Epithelial cell of esophagus (primary cell): ENCODE data around the gene SLC1A1.
"Not testable (repeated sequence)": the region's sequence is repeated elsewhere in the genome, so short reads cannot be mapped to it uniquely, and the experiment has no call there.

ENCODE experiments used
- DNase-seq: peaks from one replicate; pipeline ENCODE4 v3.0.0; 2010; ENCODE audit warnings: low read depth
- H3K4me3 ChIP-seq: 2 replicates; pipeline ENCODE4 v1.5.1; 2011; ENCODE audit warnings: mild to moderate bottlenecking, low read length, control low read depth
- CTCF ChIP-seq: IDR thresholded peaks from 2 replicates; pipeline ENCODE4 v1.5.1; 2011; ENCODE audit warnings: low read depth, mild to moderate bottlenecking, low read length, control low read depth, inconsistent platforms; ENCODE audit not compliant: insufficient read depth; ENCODE audit errors: missing control alignments

SLC1A1 gene

GRCh38 chr9:4540425-4540824, 50.2 kb downstream of the SLC1A1 start:
- TF ChIP-seq CTCF, result no peak
- H3K4me3 ChIP-seq, result no peak overlapping the region
- DNase-seq, result no peak

- TF ChIP-seq CTCF, result no peak
- no peak overlapping the region for H3K4me3 ChIP-seq
- DNase-seq, result no peak
Measured at GRCh38 chr9:4541281-4541680, 51.0 kb downstream of the SLC1A1 start.

- H3K4me3 ChIP-seq, result no peak overlapping the region
- DNase-seq, result no peak
- TF ChIP-seq CTCF, result no peak
Measured at GRCh38 chr9:4541856-4542255, 51.6 kb downstream of the SLC1A1 start.

- not testable (repeated sequence) for H3K4me3 ChIP-seq, DNase-seq
Measured at GRCh38 chr9:4544714-4545113, 54.4 kb downstream of the SLC1A1 start.

GRCh38 chr9:4547016-4547415, 56.7 kb downstream of the SLC1A1 start:
- H3K4me3 ChIP-seq, result no peak overlapping the region
- no peak for DNase-seq
- TF ChIP-seq CTCF, result no peak

- no peak overlapping the region for H3K4me3 ChIP-seq
- DNase-seq, result peak; percentile 15
- no peak for TF ChIP-seq CTCF
Measured at GRCh38 chr9:4548811-4549725, 58.8 kb downstream of the SLC1A1 start.

DNA sequence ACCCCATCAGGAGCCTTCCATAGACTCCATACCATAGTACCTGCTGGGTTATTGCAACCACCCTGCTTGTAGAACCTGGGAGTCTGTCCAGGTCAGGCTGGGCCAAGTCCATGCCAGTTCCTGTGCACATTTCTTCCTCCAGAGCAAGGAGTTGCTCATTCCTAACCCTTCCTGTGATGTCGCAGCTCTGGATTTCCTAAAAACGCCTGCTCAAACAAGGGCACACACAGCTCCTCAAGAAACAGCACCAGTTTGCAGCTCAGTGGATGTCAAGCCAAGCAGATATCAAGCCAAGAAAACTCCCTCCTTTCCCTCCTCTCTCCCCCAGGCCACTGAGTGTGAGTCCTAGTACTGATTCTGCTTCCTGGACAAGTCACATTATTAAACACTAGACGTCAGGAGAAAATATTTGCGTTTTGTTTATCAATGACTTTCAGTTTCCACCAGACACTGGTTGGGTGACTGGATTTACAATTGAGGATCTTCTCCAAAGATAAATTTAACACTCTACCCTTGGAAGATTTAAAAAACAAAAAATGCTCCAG, 59.6 kb downstream of the SLC1A1 start:
- TF ChIP-seq CTCF, result no peak
- no peak for DNase-seq
- H3K4me3 ChIP-seq, result no peak overlapping the region
